HT1080 (cell line): ENCODE data around the gene ISOC1. TPM values are rescaled to one million over a fixed set of nuclear protein-coding genes. Genes with fewer than 3 reads are reported as not detected.

ENCODE experiments used
- DNase-seq: peaks from one replicate; pipeline ENCODE4 v3.0.0-alpha.2; 2015; ENCODE audit warnings: low read depth
- polyA plus RNA-seq, 2 experiments: library from polyadenylated mRNA; depleted of rRNA; stranded (reverse); fragments of >200 nt; gene quantifications; 2 replicates each; pipeline ENCODE4 v1.2.3, GENCODE V29; 2015
- total RNA-seq: library from RNA; depleted of rRNA; stranded (reverse); fragments of >200 nt; shearing (Covaris generic); gene quantifications from 2 replicates; pipeline ENCODE4 v1.2.3, GENCODE V29; 2014; rRNA removed

ISOC1 gene
- 15.9 and 21.5 TPM in 2 replicates for total RNA-seq
- polyA plus RNA-seq (2015; cell fraction: cytosol; rRNA removed), result 24.5 and 29.5 TPM in 2 replicates
- polyA plus RNA-seq (2015; cell fraction: nucleus; rRNA removed), result 12.4 and 13.1 TPM in 2 replicates

DNA sequence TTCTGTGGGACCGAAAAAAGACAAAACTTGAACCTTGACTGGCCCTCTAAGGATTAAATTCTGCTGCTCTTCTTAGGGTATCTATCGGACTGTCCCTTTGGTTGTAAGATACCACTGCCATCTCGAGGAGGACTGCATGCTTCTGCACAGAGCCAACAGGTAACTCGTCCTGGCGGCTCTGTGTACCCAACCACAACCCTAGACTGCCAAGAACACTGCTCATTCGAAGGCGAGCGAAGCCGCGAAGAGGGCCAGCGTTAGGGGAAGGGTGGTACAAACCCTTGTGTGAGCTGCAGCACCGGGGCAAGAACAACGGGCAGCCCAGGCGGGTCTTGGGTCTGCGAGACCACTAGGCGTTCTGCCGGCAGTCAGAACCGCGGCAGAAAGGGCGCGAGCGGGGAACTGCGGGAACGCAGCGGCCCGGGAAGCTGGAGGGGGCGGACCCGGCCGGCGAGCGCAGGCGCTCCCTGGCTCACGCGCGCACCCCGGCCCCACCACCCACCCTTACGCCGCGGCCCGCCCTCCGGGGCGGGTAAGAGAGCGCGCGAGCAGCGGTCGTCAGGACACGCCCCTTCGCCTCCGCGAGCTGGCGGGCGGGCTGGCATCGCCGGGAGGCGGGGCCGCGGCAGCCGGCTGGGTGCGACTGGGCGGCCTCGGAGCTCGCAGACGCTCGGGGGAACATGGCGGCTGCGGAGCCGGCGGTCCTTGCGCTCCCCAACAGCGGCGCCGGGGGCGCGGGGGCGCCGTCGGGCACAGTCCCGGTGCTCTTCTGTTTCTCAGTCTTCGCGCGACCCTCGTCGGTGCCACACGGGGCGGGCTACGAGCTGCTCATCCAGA is at the start of gene ISOC1:
TSS of gene ISOC1 (plus strand) at position 663 of the 837 bp plus-strand sequence. CDS start at position 681, 18 bp downstream.
- peak; percentile 90 for DNase-seq

DNA sequence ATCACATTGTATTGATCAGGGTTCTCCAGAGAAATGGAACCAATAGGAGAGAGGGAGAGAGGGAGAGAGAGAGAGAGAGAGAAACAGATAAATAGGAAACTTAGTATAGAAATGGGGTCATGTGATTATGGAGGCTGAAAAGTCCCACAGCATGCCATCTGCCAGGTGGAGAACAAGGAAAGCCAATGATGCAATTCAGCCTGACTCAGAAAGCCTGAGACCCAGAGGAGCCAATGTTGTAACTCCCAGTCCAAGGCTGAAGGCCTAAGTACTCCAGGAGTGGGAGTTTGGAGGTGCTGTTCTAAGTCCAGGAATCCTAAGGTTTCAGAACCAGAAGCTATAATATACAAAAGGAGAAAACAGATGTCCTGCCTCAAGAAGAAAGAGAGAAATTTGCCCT is 48.4 kb upstream of the ISOC1 start:
- peak; percentile 39 for DNase-seq

- no peak for DNase-seq
Measured at GRCh38 chr5:129048509-129048908, 46.0 kb upstream of the ISOC1 start.

- no peak for DNase-seq
Measured at GRCh38 chr5:129049126-129049799, 45.3 kb upstream of the ISOC1 start.

DNA sequence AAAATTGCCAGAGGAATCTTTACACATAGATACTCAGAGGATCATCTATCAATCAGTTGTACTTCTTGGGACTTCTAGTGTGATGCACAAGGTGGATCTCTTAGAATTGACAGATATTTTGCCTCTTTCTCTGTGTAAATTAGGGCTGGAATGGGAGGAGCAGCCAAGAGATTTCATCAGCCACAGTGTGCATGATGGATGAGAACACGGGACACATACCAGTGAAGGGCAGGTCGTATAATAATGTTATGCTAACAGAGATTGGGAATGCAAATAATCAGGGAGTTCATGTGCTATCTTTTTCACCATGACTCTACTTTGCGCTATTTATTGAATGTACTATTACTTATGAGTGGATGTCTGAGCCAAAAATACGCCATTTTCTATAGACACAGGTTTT is 43.3 kb upstream of the ISOC1 start:
- DNase-seq, result no peak

DNA sequence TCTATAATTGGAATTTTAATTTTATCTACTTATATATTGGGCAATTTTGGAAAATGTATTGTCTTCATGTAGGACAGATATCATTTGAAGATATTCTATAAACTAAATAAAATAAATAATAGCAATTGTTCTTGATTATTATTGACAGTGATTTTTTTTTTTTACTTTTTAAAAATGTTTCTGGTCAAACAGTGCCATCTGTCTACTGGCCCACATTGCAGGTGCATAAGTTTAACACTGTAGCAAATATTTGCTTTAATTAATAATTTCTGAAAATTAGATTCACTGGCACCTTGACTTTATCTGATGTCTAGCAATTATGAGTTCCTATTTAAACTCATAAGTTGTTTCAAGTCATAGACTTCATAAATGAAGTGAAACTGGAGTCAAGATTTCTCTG is 41.1 kb upstream of the ISOC1 start:
- DNase-seq, result no peak

DNA sequence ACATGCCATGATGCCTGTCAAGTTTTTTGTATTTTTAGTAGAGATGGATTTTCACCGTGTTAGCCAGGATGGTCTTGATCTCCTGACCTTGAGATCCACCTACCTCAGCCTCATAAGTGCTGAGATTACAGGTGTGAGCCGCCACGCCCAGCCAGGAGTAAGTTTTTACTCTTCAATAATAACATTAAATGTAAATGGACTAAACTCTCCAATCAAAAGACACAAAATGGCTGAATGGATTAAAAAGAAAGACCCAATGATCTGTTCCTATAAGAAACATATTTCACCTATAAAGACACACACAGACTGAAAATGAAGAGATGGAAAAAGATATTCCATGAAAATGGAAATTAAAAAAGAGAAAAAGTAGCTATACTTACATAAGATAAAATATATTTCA is 37.2 kb upstream of the ISOC1 start:
- DNase-seq, result no peak

DNA sequence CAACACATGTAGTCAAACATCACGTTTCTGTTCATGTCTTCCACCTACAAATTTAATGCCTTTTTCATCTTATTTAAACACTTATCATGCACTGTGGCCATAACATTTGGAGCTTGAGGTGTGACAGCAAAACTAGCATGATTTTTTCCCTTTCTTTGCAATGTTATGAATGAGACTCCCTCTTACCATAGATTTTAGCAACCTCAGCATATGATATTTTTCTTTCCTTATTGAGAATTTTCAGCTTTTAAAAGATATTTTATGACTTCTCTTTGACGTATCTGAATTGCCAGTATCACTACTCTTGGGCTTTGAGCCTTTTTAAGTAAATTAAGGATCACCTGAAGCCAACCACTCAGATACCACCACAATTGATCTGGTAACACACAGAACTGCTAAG is 32.7 kb upstream of the ISOC1 start:
- DNase-seq, result no peak

DNA sequence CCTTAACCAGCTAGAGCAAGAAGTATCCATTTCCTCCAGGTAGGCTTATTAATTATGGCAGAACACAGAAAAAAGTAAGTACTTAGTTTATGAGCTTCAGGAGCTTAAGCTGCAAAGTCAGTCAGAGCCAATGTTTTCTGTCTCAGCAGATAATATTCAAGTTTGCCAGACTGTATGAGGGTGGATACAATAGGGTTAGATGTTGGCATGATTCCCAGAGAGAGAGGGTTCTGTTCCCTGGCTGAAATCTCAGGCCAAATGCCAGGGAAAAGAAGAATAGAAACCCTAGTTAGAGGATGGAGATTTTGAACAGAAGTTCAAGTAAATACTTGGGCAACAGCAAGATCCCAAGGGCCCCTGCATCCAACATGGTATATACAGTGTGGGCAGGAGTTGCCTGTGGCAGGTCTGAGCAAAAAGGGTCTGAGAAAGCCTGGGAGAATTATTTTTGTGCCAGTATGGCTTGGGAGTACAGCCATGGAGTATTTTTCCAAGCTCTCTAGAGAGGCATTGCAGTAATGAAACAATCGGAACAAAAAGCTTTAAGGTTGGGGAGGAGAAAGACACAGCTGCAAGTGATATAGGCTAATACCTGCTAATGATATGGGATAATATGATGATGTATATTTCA is 31.0 kb upstream of the ISOC1 start:
- DNase-seq, result peak; percentile 21

GRCh38 chr5:129065721-129066120 is 28.8 kb upstream of the ISOC1 start:
- no peak for DNase-seq

- DNase-seq, result no peak
Measured at GRCh38 chr5:129067745-129068144, 26.8 kb upstream of the ISOC1 start.

GRCh38 chr5:129069292-129069691 is 25.3 kb upstream of the ISOC1 start:
- DNase-seq, result no peak

GRCh38 chr5:129073111-129073510 is 21.4 kb upstream of the ISOC1 start:
- no peak for DNase-seq

DNA sequence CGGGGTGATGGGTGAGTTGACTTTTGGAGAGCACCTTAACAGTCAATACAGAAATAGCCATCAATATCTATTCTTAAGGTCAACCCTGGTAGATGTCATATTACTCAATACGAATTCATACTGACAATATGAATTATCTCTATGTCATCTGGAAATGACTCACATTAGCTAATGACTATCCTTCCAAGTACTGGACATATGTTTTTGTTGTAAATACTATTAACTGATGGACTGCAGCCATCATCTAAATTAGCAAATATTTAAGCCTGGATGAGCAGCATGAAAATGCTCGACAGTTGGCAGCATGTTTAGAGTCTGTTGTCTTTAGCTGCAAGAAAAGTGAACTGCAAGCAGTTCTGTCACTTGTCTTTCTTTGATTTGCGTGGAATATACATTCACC is 19.6 kb upstream of the ISOC1 start:
- DNase-seq, result no peak

DNA sequence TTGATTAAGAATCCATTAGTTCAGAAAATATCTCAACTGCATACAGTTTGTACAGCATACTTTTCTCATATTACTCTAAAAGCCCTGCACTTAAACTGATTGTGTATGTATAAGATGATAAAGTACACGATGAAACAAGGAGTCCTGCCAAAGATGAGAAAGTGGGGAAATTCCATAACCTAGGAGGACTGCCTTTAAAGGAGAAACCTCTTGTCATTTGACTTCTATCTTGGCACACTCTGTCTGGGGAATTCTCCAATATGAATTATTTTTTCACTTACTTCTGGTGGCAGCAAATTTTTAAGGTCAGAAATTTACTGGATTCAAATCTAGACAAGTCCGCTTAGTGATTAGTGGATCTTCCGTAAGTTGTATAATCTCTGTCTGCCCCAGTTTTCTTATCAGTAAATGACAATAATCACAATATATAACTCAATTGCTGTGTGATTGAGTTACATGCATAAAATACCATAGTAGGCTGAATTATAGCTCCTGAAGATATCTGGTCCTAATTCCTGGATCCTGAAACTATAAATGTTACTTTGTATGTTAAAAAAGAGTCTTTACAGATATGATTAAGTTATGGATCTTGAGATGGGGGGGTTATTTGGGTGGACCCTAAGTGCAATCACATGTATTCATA is 17.0 kb upstream of the ISOC1 start:
- no peak for DNase-seq

DNA sequence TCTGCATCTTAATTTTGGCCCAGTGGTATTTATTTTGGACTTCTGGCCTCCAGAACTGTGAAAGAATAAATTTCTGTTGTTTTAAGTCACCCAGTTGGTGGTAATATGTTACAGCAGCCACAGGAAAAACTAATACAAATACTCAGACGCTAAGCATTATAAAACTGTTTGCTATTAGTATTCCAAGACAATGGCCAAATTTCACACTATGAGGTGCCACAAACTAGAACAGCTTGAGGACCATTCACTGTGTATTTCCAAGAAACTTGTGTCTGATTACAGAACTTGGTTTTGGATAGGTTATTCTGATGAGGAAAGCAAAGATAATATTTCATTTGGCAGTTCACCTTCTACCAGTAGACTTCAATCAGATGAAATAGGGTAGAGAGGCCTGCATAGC is 16.3 kb upstream of the ISOC1 start:
- no peak for DNase-seq

DNA sequence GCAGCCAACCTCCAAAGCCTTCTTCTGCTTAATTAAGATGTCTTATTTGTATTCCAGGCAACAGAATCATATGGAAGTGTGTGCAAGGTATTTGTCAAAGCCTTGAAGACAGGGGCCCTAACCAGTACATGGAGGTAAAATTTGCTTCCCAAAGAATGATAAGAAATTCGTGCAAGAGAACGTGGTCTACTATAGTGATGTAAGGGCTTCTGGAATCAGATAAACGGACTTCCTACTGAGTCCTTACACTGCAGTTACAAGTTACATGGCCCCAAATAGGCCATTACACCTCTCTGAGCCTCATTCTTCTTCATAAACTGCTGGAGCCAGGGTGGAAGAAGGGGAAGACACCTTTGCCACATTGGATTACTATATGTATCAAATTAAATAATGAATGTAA is 15.9 kb upstream of the ISOC1 start:
- DNase-seq, result no peak

DNA sequence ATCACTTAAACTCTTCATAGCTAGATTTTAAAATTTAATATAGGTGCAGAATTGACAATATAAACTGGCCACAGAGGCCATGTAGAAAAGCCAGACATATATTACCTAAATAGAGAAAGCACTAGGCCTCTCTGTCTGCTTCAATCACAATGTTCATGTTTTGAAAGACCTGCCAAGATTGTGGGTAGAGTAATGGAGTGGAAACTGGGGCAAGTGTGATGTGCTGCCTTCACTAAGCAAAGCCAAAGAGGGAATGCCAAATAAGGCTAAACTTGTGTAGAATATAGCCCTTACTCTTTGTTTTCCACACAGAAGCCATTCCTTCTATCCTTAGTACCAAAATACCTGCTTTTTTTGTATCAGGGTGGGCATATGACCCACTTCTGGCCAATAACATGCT is 15.1 kb upstream of the ISOC1 start:
- DNase-seq, result no peak

- no peak for DNase-seq
Measured at GRCh38 chr5:129080766-129081165, 13.8 kb upstream of the ISOC1 start.

- no peak for DNase-seq
Measured at GRCh38 chr5:129082225-129083136, 12.1 kb upstream of the ISOC1 start.
